ENCODE results near the gene RIN3.

RIN3 gene

DNA sequence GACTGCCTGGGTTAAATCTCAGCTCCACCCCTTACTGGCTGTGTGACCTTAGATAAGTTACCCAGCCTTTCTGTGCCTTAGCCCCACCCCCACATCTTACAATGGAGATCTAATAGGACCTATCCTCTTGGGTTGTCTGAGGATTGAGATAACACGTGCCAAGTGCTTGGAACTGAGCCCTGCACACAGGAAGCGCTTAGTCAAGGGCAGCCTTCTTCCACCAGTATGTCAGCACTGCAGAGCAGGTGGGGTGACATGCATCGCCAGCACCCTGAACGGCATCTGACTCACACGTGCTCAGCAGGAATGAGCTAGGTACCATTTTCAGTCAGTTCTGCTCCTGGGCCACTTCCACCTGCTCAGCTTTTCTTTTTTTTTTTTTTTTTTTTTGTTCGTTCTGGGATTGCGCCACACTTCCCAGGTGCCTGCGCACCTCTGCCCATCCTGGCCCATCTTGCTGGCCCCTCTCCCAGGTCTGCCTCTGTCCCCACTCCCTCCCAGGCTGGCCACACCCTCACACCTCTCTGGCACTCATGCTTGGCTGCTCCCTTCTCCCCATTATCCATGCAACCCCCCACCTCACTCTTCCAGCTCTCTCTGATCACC is 215.3 kb downstream of the RIN3 start:
- DNase-seq = peak; percentile 94

DNA sequence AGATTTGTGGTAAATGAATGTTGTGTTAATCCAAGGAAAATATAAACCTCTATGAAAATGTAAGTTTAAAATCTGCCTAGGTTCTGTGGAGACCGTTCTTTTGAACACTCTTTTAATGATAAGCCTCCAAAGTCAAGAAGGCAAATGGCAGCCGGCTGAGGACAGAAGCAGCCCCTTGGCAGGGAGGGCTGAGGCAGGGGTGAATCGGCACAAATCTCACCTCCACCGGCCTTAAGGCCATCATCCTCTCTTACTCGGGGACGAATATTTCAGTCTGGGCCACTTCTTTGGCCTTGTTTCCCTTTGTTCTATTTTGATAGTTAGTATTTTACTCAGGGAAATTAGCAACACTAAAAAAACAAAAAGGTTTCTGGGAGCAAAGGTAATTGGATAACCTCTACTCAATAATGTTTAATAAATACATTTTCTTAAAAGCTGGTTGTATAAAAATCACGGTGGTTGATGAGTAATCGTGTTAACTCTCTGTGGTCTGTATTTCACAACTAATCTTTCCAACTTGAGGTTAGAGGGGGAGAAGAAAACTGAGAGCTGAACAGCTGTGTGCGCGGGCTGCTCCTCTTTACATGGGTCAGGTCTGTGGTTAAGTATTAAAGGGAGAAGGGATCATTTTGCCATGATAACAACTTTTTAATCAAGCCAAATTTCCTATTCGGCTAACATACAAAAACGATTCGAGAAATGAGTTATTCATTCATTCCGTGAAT is 216.2 kb downstream of the RIN3 start:
- peak; percentile 70 for DNase-seq

DNA sequence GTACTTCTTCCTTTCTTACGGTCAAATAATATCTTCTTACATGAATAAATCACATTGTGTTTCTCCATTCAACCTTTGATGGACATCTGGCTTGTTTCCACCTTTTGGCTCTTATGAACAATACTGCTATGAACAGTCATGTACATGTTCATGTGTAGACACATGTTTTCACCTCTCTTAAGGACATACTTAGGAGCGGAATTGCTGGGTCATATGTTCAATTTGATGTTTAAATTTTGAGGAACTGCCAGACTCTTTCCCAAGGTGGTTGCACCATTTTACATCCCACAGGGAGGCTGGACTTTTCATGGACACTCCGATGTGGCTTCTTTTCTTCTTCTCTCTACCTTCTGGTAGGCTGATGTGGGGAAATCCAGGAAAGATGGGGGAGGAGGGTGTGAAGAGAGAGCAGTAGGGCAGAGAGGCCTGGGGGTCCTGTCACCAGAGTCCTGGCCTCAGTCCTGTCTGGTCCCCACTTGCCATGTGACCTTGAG is 218.1 kb downstream of the RIN3 start:
- DNase-seq = no peak

DNA sequence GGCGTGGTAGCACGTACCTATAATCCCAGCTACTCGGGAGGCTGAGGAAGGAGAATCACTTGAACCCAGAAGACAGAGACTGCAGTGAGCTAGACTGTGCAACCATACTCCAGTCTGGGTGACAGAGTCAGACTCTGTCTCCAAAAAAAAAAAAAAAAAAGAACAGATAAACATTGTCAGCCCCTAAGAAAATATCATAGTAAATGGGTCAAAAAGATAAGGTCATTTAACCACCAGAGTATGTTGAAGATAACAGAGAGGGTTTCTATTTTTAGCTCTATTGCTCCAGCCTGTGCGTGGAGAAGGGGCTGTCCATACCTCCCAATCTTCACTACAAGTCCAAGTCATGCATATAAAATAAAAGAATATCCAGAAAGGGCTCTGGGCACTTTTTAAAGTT is 219.4 kb downstream of the RIN3 start:
- DNase-seq = peak; percentile 53

DNA sequence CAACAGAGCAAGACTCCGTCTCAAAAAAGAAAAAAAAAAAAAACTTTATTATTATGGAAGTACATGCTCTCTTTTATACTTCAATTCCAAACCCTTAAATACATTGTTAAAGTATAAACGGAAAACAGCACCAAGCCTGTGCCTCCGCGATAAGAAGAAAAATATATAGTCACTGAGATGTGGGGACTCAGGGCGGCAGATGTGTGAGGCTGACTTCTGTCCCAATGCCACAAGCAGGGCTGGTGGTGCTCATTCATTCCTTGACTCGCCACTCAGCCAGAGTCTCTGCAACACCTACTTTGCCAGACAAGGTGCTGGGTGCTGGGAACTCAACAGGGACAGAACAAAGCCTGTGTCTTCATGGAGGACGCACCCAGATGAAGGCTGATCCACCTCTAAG is 221.0 kb downstream of the RIN3 start:
- peak; percentile 25 for DNase-seq

- DNase-seq = no peak
Measured at GRCh38 chr14:92735344-92735743, 221.8 kb downstream of the RIN3 start.

GRCh38 chr14:92737206-92737605 is 223.6 kb downstream of the RIN3 start:
- peak; percentile 38 for DNase-seq

- no peak for DNase-seq
Measured at GRCh38 chr14:92737619-92738188, 224.1 kb downstream of the RIN3 start.
